Activated T-helper 17 cell treated with anti-CD3 and anti-CD28 coated beads, Interleukin-2, amount 50 U/mL, for 72 hours (primary cell): ENCODE measurements around the gene WWC1. TPM values are rescaled to one million over a fixed set of nuclear protein-coding genes. Genes with fewer than 3 reads are reported as not detected.

ENCODE experiments used
- ATAC-seq: fragments of 150-1000 bp; cut with Tn5 transposase; replicated peaks from 2 replicates; pipeline ENCODE4 v1.10.0; 2021; ENCODE audit warnings: mild to moderate bottlenecking, moderate library complexity
- H3K27ac Mint-ChIP-seq: one replicate; pipeline ENCODE4 v1.8.0; 2022; ENCODE audit warnings: mixed read lengths
- H3K27me3 Mint-ChIP-seq: one replicate; pipeline ENCODE4 v1.8.0; 2022; ENCODE audit warnings: mixed read lengths
- H3K36me3 Mint-ChIP-seq: one replicate; pipeline ENCODE4 v1.8.0; 2022; ENCODE audit warnings: low read depth, mild to moderate bottlenecking, mixed read lengths
- H3K4me1 Mint-ChIP-seq: one replicate; pipeline ENCODE4 v1.8.0; 2022; ENCODE audit warnings: mixed read lengths
- H3K4me3 Mint-ChIP-seq: one replicate; pipeline ENCODE4 v1.8.0; 2022; ENCODE audit warnings: mild to moderate bottlenecking, mixed read lengths
- H3K9me3 Mint-ChIP-seq: one replicate; pipeline ENCODE4 v1.8.0; 2022; ENCODE audit warnings: mixed read lengths
- total RNA-seq, 2 donors: library from RNA; stranded (reverse); gene quantifications; one replicate each; pipeline ENCODE4 v1.2.3, GENCODE V29; 2022

The WWC1 gene
- total RNA-seq, 2 donors from 2014 or later, result 1.3 to 1.9 TPM

DNA sequence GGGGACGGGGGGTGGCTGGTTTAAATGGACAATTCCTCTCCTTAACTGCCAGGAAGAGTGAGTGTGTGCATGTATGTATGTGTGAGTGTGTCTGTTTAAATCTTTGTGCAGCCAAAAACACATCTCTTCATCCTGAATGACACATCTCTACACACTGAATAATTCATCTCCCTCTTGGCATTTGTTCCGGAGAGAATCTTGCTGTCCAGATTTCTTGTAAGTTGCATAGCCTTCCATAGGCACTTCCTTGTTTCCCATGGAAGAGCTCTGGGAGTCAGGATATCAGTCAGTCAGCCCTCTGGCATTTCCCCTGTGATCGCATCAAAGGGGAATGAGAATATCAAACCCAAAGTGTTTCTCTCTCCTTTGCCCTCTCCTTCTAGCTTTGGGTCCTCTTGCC is 74.7 kb downstream of the WWC1 start:
- Mint-ChIP-seq H3K27ac (no peak overlapping the region), H3K27me3 (no peaks in the 10 kb centered on the region), H3K4me3 (no peak overlapping the region), H3K4me1 (peaks cover 3% of the 10 kb centered on the region), H3K36me3 (no peaks in the 10 kb centered on the region), H3K9me3 (no peaks in the 10 kb centered on the region)
- ATAC-seq, result no peak

DNA sequence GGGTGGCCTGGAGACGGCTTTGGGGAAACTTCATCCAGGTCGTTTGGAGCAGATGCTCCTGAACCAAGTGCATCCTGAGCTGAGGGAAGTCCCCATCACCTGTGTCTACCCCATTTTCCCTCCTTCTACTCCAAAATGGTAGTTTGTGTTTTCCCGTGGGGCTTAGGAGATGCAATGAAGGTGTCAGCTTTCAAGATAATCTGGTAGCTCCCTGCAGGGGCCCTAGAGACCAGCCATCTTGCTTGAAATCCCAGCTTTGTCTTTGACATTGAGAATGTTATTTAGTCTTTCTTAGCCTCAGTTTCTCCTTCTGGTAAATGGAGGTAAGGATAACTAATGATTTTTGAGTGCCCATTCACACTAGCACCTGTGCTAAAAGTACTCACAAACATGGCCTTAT is 77.4 kb downstream of the WWC1 start:
- no peaks in the 10 kb centered on the region for H3K27me3 Mint-ChIP-seq
- no peak overlapping the region for H3K4me3 Mint-ChIP-seq
- no peak for ATAC-seq
- no peaks in the 10 kb centered on the region for H3K9me3 Mint-ChIP-seq
- no peaks in the 10 kb centered on the region for H3K36me3 Mint-ChIP-seq
- no peak overlapping the region for H3K27ac Mint-ChIP-seq
- peaks cover 3% of the 10 kb centered on the region for H3K4me1 Mint-ChIP-seq

DNA sequence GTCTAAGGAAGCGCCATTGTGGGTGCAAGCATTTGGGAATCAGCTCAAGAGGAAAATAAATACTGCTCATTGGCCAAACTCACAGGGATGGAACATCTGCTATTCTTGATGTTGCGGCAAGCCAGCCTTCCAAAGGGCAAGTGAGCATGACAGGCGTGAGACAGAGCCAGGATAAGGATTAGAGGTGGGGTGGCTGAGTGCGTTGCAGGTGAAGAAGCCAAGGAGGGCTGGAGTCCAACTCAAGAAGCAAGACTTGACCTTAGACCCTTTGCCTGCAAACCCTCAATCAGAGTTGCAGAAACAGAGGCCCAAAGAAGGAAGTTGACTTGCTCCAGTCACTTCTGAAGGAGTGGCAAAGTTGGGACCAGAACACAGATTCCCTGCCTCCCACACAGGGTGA is 79.4 kb downstream of the WWC1 start:
- Mint-ChIP-seq H3K27me3 (no peaks in the 10 kb centered on the region), H3K36me3 (no peaks in the 10 kb centered on the region), H3K4me1 (no peaks in the 10 kb centered on the region), H3K4me3 (no peak overlapping the region), H3K9me3 (no peaks in the 10 kb centered on the region), H3K27ac (no peak overlapping the region)
- no peak for ATAC-seq

GRCh38 chr5:168372356-168372946 is 81.0 kb downstream of the WWC1 start:
- peaks cover 10% of the 10 kb centered on the region for H3K4me1 Mint-ChIP-seq
- H3K36me3 Mint-ChIP-seq, result no peaks in the 10 kb centered on the region
- H3K4me3 Mint-ChIP-seq, result no peak overlapping the region
- ATAC-seq, result no peak
- no peaks in the 10 kb centered on the region for H3K27me3 Mint-ChIP-seq
- H3K27ac Mint-ChIP-seq, result no peak overlapping the region
- H3K9me3 Mint-ChIP-seq, result no peaks in the 10 kb centered on the region

DNA sequence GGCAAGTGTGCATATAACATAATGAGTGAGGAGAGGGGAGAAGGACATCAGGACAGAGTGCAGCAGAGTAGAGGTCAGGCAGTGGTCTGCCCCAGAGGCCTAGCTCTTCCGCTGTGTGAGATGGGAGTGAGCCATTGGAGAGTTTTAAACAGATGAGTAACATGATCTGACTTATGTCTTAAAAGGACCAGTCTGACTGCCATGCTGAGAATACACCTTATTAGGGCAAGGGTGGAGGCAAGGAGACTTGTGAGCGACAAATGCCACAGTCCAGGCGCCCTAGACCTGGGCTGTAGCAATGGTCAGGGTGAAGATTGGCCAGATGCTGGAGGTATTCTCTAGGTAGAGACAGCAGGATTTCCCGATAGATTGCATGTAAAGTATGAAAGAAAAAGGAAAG is 83.1 kb downstream of the WWC1 start:
- H3K9me3 Mint-ChIP-seq, result no peaks in the 10 kb centered on the region
- no peaks in the 10 kb centered on the region for H3K27me3 Mint-ChIP-seq
- ATAC-seq, result no peak
- no peaks in the 10 kb centered on the region for H3K36me3 Mint-ChIP-seq
- no peak overlapping the region for H3K4me3 Mint-ChIP-seq
- H3K4me1 Mint-ChIP-seq, result peaks cover 14% of the 10 kb centered on the region
- no peak overlapping the region for H3K27ac Mint-ChIP-seq

- Mint-ChIP-seq H3K36me3 (no peaks in the 10 kb centered on the region), H3K9me3 (no peaks in the 10 kb centered on the region), H3K4me1 (peaks cover 14% of the 10 kb centered on the region), H3K27ac (no peak overlapping the region), H3K27me3 (no peaks in the 10 kb centered on the region), H3K4me3 (no peak overlapping the region)
- no peak for ATAC-seq
These were observed 83.8 kb downstream of the WWC1 start for GRCh38 chr5:168375214-168375613.

DNA sequence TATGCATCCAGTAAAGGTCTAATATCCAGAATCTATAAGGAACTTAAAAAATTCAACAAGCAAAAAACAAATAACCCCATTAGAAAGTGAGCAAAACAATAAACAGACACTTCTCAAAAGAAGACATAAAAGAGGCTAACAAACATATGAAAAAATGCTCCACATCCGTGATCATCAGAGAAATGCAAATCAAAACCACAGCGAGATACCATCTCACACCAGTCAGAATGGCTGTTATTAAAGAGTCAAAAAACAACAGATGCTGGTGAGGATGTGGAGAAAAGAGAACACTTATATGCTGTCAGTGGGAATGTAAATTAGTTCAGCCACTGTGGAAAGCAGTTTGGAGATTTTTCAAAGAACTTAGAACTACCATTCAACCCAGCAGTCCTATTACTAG is 86.1 kb downstream of the WWC1 start:
- H3K9me3 Mint-ChIP-seq, result no peaks in the 10 kb centered on the region
- H3K4me3 Mint-ChIP-seq, result peak overlapping the region; percentile 27
- peaks cover 14% of the 10 kb centered on the region for H3K4me1 Mint-ChIP-seq
- no peaks in the 10 kb centered on the region for H3K36me3 Mint-ChIP-seq
- ATAC-seq, result peak; percentile 44
- no peaks in the 10 kb centered on the region for H3K27me3 Mint-ChIP-seq
- peak overlapping the region; percentile 20 for H3K27ac Mint-ChIP-seq

DNA sequence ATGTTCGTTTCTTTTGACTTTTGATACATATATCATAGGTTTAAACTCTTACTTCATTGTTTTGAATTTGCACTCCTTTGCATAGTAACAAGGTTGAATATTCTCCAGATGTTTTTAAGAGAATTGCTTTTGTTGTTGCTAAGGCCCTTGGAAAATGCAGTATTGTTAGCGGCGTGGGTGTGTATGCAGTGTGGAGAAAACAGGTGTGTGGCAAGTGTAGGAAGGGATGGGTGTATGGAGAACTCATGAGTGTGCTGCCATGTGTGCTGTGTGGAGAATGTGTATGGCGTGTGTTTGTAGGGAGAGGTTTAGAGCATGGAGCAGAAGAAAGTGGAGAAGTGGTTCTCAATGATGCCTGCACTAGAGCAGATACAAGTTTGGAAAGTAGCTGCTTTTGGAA is 87.3 kb downstream of the WWC1 start:
- no peaks in the 10 kb centered on the region for H3K27me3 Mint-ChIP-seq
- H3K27ac Mint-ChIP-seq, result no peak overlapping the region
- no peak overlapping the region for H3K4me3 Mint-ChIP-seq
- ATAC-seq, result no peak
- no peaks in the 10 kb centered on the region for H3K36me3 Mint-ChIP-seq
- peaks cover 14% of the 10 kb centered on the region for H3K4me1 Mint-ChIP-seq
- H3K9me3 Mint-ChIP-seq, result no peaks in the 10 kb centered on the region

- Mint-ChIP-seq H3K4me3 (peak overlapping the region; percentile 68), H3K4me1 (peaks cover 4% of the 10 kb centered on the region), H3K27me3 (no peaks in the 10 kb centered on the region), H3K36me3 (no peaks in the 10 kb centered on the region), H3K9me3 (no peaks in the 10 kb centered on the region), H3K27ac (peak overlapping the region; percentile 56)
- no peak for ATAC-seq
These were observed 91.0 kb downstream of the WWC1 start for GRCh38 chr5:168382421-168382820.

- Mint-ChIP-seq H3K36me3 (no peaks in the 10 kb centered on the region), H3K4me3 (no peak overlapping the region), H3K27me3 (no peaks in the 10 kb centered on the region), H3K27ac (no peak overlapping the region), H3K4me1 (no peaks in the 10 kb centered on the region), H3K9me3 (peaks cover 14% of the 10 kb centered on the region)
- no peak for ATAC-seq
These were observed 99.0 kb downstream of the WWC1 start for GRCh38 chr5:168390491-168390890.

GRCh38 chr5:168393773-168394172 is 102.3 kb downstream of the WWC1 start:
- peaks cover 14% of the 10 kb centered on the region for H3K9me3 Mint-ChIP-seq
- no peaks in the 10 kb centered on the region for H3K36me3 Mint-ChIP-seq
- no peak overlapping the region for H3K4me3 Mint-ChIP-seq
- H3K4me1 Mint-ChIP-seq, result no peaks in the 10 kb centered on the region
- H3K27me3 Mint-ChIP-seq, result no peaks in the 10 kb centered on the region
- no peak overlapping the region for H3K27ac Mint-ChIP-seq
- no peak for ATAC-seq

- H3K9me3 Mint-ChIP-seq, result no peaks in the 10 kb centered on the region
- no peaks in the 10 kb centered on the region for H3K27me3 Mint-ChIP-seq
- no peaks in the 10 kb centered on the region for H3K4me1 Mint-ChIP-seq
- no peak overlapping the region for H3K27ac Mint-ChIP-seq
- no peaks in the 10 kb centered on the region for H3K36me3 Mint-ChIP-seq
- no peak overlapping the region for H3K4me3 Mint-ChIP-seq
- no peak for ATAC-seq
These were observed 109.2 kb downstream of the WWC1 start for GRCh38 chr5:168400429-168401220.

GRCh38 chr5:168401226-168401625 is 109.8 kb downstream of the WWC1 start:
- Mint-ChIP-seq H3K27me3 (no peaks in the 10 kb centered on the region), H3K36me3 (no peaks in the 10 kb centered on the region), H3K4me1 (no peaks in the 10 kb centered on the region), H3K4me3 (no peak overlapping the region), H3K27ac (no peak overlapping the region), H3K9me3 (no peaks in the 10 kb centered on the region)
- ATAC-seq, result no peak

- Mint-ChIP-seq H3K36me3 (no peaks in the 10 kb centered on the region), H3K27me3 (no peaks in the 10 kb centered on the region), H3K4me1 (no peaks in the 10 kb centered on the region), H3K4me3 (no peak overlapping the region), H3K27ac (no peak overlapping the region), H3K9me3 (no peaks in the 10 kb centered on the region)
- no peak for ATAC-seq
These were observed 110.4 kb downstream of the WWC1 start for GRCh38 chr5:168401880-168402279.

- no peak overlapping the region for H3K27ac Mint-ChIP-seq
- peaks cover 6% of the 10 kb centered on the region for H3K4me1 Mint-ChIP-seq
- ATAC-seq, result no peak
- no peaks in the 10 kb centered on the region for H3K27me3 Mint-ChIP-seq
- no peaks in the 10 kb centered on the region for H3K36me3 Mint-ChIP-seq
- no peak overlapping the region for H3K4me3 Mint-ChIP-seq
- H3K9me3 Mint-ChIP-seq, result no peaks in the 10 kb centered on the region
These were observed 112.9 kb downstream of the WWC1 start for GRCh38 chr5:168404365-168404764.
